SK-N-MC (cell line): Measurements from ENCODE around the gene ATP5F1E.

Experiments used
- DNase-seq: peaks from one replicate; pipeline ENCODE4 v3.0.0-alpha.2; 2011; ENCODE audit warnings: low read depth, low spot score
- H3K27ac ChIP-seq: fragments of 200-600 bp; sonication (generic); 2 replicates; pipeline ENCODE4 v1.5.1; 2016; ENCODE audit warnings: mixed run types
- H3K36me3 ChIP-seq: fragments of 200-600 bp; sonication (generic); 2 replicates; pipeline ENCODE4 v1.6.1; 2017; ENCODE audit warnings: antibody characterized with exemption, low read length, mixed read lengths; ENCODE audit not compliant: insufficient read depth
- H3K4me3 ChIP-seq: fragments of 200-600 bp; sonication (generic); 2 replicates; pipeline ENCODE4 v1.5.1; 2016
- H3K9ac ChIP-seq: fragments of 200-600 bp; sonication (generic); 2 replicates; pipeline ENCODE4 v1.8.0; 2017; ENCODE audit warnings: mixed run types, mixed read lengths; ENCODE audit not compliant: insufficient read length
- H3K9me3 ChIP-seq: fragments of 200-600 bp; sonication (generic); 2 replicates; pipeline ENCODE4 v1.6.1; 2017; ENCODE audit warnings: low read depth, mild to moderate bottlenecking, antibody characterized with exemption, low read length, moderate library complexity, mixed read lengths
- EZH2 ChIP-seq: fragments of 200-600 bp; sonication (generic); IDR thresholded peaks from one replicate; pipeline ENCODE4 v1.6.1; 2017; ENCODE audit warnings: antibody characterized with exemption
- FOXP2 ChIP-seq: optimal IDR thresholded peaks from 2 replicates; pipeline ENCODE3; 2011; ENCODE audit warnings: mild to moderate bottlenecking, moderate library complexity; ENCODE audit not compliant: insufficient read depth; ENCODE audit errors: extremely low read length, control extremely low read depth
- POLR2AphosphoS5 ChIP-seq: IDR thresholded peaks from 2 replicates; pipeline ENCODE4 v1.6.1; 2012; ENCODE audit warnings: mild to moderate bottlenecking, low read depth, low read length, borderline replicate concordance

The ATP5F1E gene

DNA sequence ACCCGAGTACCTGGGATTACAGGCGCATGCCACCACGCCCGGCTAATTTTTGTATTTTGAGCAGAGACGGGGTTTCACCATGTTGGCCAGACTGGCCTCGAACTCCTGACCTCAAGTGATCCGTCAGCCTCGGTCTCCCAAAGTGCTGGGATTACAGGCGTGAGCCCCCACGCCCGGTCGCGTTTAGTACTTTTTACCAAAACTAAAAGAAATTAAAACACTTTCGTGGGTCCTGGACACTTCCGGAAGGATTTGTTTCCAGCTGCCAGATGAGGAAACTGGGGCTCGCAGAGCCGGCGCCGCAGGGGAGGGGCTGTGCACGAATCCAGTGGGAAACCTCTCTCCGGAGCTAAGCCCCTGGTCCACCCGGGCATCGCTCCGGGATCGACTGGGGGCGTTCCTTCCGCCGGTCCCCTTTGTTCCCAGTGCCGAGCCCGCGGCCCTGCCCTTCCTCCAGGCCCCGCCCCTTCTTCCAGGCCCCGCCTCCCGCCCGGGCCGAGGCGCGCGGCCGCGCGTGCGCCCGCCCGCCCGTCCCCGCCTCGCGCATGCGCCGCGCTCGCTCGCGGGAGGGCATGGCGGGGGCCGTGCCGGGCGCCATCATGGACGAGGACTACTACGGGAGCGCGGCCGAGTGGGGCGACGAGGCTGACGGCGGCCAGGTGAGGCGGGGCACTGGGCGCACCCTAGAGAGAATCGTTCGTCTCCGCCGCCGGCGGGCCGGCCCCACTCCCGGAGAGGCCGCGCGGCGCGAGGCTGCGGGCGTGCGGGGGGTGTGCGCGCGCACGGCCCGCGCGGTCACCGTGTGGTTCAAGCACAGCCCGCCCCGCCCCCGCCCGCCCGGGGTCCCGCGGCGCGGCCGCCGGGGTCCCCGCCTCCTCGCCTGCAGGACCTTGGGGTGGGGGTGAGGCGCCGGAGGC lies 51.2 kb downstream of the ATP5F1E start, which contains the start of gene NELFCD:
TSS of gene NELFCD (plus strand) at position 546 of the 917 bp plus-strand sequence. CDS start at position 600, 54 bp downstream.
- peak; percentile 8 for DNase-seq
- Histone ChIP-seq H3K4me3 (peak within 1 kb of the TSS; percentile 96), H3K9me3 (no peaks in the 10 kb centered on the region), H3K36me3 (peaks cover 13% of the 10 kb centered on the region), H3K9ac (peak within 1 kb of the TSS; percentile 95), H3K27ac (peak within 1 kb of the TSS; percentile 68; the same call in 1 of the 2 replicates)
- TF ChIP-seq POLR2AphosphoS5 (peak; percentile 88), EZH2 (no peak), FOXP2 (no peak)

DNA sequence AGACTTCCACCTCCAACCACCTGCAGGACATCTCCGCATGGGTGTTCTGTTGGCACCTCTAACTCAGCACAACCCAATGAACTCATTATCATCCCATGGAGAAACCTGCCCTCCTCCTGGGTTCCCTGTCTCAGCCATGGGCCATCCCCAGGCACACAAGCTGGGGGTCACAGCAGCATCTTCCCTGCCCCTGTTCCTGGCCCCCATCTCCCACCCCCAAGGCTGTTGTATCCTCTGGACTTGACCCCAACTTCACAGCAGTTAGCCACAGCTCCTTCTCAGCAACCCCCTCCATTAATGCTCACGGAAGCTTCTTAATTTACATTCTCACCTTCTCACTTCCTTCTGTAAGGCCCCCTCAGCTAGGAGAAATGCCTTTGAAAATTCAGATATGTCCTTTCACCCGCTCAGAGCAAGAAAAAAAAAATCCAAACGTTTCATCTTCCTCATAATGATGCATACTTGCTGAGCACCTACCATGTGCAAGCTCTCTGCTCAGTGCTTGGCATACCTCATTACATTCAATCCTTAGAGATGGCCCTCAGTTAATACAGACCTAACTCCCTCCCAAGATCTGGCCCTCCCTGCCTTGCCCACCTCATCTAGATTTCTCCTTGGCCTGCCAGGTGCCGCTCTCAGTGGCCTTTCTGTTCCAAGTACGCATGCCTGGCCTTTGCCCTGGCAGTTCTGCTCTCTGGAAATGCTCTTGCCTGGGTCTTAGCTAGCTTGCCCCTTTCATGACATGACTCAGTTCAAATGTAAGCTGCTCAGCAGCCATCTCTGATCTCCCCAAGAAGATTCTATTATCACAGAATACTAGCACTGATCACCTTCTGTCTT lies 53.6 kb downstream of the ATP5F1E start:
- Histone ChIP-seq H3K9me3 (peaks cover 6% of the 10 kb centered on the region; the same call in 1 of the 2 replicates), H3K36me3 (no peaks in the 10 kb centered on the region), H3K27ac (no peak overlapping the region), H3K9ac (no peak overlapping the region), H3K4me3 (no peak overlapping the region)
- DNase-seq: no peak
- TF ChIP-seq EZH2: no peak
- TF ChIP-seq FOXP2: no peak
- TF ChIP-seq POLR2AphosphoS5: no peak

DNA sequence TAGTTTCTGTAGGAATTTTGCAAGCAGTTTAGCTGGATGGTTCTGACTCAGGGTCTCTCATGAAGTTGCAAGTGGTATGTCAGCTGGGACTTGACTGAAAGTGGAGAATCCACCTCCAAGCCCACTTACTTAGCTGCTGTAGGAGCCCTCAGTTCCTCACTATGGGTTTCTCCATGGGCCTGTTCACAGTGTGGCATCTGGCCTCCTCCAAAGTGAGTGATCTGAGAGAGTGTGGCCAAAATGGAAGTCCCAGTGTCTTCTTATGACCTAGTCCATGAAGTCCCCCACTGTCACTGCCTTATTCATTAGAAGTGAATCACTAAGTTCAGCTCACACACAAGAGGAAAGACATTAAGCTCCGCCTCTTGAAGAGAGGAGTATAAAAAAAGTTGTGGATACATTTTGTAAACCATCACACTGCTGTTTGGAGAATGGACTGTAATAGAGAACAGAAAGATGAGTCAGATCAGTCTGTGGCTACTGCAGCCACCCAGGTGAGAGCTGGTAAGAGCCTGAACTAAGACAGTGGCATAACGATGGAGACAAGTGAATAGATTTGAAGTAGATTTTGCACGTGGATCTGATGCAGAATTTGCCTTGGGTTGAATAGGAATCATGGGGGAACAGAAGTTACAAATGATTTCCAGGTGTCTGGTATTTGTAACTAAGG lies 55.9 kb downstream of the ATP5F1E start:
- no peak overlapping the region for H3K27ac ChIP-seq
- H3K9me3 ChIP-seq: peaks cover 6% of the 10 kb centered on the region; the same call in 1 of the 2 replicates
- no peaks in the 10 kb centered on the region for H3K36me3 ChIP-seq
- TF ChIP-seq FOXP2 (no peak), POLR2AphosphoS5 (no peak), EZH2 (no peak)
- no peak overlapping the region for H3K4me3 ChIP-seq
- no peak overlapping the region for H3K9ac ChIP-seq
- no peak for DNase-seq
